GM18502 (cell line): ENCODE results near the gene USP13.
"Not testable (repeated sequence)": the region's sequence is repeated elsewhere in the genome, so short reads cannot be mapped to it uniquely, and the experiment has no call there.

Experiments
- ATAC-seq: cut with Tn5 transposase; IDR thresholded peaks from one replicate; pipeline ENCODE4 v1.9.1; 2021; ENCODE audit warnings: mild to moderate bottlenecking; ENCODE audit not compliant: unreplicated experiment, poor library complexity

The USP13 gene

GRCh38 chr3:179652447-179653095 lies at the start of gene USP13:
USP13 (plus strand) TSS chr3:179653040; CDS start chr3:179653226, 186 bp downstream.
- ATAC-seq, result peak; percentile 72

GRCh38 chr3:179603321-179603720 lies 49.5 kb upstream of the USP13 start:
- ATAC-seq, result no peak

GRCh38 chr3:179603831-179604230 lies 49.0 kb upstream of the USP13 start:
- no peak for ATAC-seq

- peak; percentile 94 for ATAC-seq
Measured at GRCh38 chr3:179604321-179605078, 48.3 kb upstream of the USP13 start, which contains the start of the genes MRPL47 and NDUFB5. MRPL47 (minus strand) TSS chr3:179604638; CDS start chr3:179604624, 14 bp downstream. NDUFB5 (plus strand) TSS chr3:179604794; CDS start chr3:179604816, 22 bp downstream.

GRCh38 chr3:179606534-179607085 lies 46.2 kb upstream of the USP13 start:
- ATAC-seq, result no peak

GRCh38 chr3:179608931-179609720 lies 43.7 kb upstream of the USP13 start:
- peak; percentile 66 for ATAC-seq

GRCh38 chr3:179610066-179610465 lies 42.8 kb upstream of the USP13 start:
- ATAC-seq, result no peak

- ATAC-seq, result no peak
Measured at GRCh38 chr3:179613807-179614206, 39.0 kb upstream of the USP13 start.

GRCh38 chr3:179615458-179616173 lies 37.2 kb upstream of the USP13 start:
- ATAC-seq, result no peak

GRCh38 chr3:179622023-179622422 lies 30.8 kb upstream of the USP13 start:
- ATAC-seq, result no peak

- ATAC-seq, result no peak
Measured at GRCh38 chr3:179624451-179624850, 28.4 kb upstream of the USP13 start.

- ATAC-seq, result no peak
Measured at GRCh38 chr3:179630753-179631451, 21.9 kb upstream of the USP13 start.

- no peak for ATAC-seq
Measured at GRCh38 chr3:179640469-179640868, 12.4 kb upstream of the USP13 start.

GRCh38 chr3:179642871-179643270 lies 10.0 kb upstream of the USP13 start:
- no peak for ATAC-seq

- ATAC-seq, result not testable (repeated sequence)
Measured at GRCh38 chr3:179643837-179644236, 9.0 kb upstream of the USP13 start.

GRCh38 chr3:179646177-179646576 lies 6.7 kb upstream of the USP13 start:
- no peak for ATAC-seq

GRCh38 chr3:179651687-179652446 lies 973 bp upstream of the USP13 start:
- no peak for ATAC-seq

GRCh38 chr3:179653096-179653797 lies 407 bp downstream of the USP13 start:
- ATAC-seq, result peak; percentile 59
